CD8-positive, alpha-beta memory T cell (primary cell): ENCODE data around the gene GID8. TPM values are rescaled to one million over a fixed set of nuclear protein-coding genes. Genes with fewer than 3 reads are reported as not detected.

Experiments
- CTCF ChIA-PET: fragments of 350-600 bp; sonication (Branson Sonifier 250); formaldehyde crosslinking; loops from one replicate; lab custom pipeline; 2021; ENCODE audit warnings: antibody characterized with exemption; lab: Charles Lee
- POLR2A ChIA-PET: fragments of 350-600 bp; sonication (Branson Sonifier 250); formaldehyde crosslinking; loops from one replicate; lab custom pipeline; 2021; ENCODE audit warnings: antibody characterized with exemption; lab: Charles Lee
- DNase-seq, 5 donors: peaks; one replicate each; pipeline versions ENCODE4 v3.0.0 to v3.0.0-alpha.2; 2020 to 2022; ENCODE audit warnings: mixed read lengths in 1 of 5
- H3K27ac ChIP-seq: one replicate; pipeline ENCODE4 v1.7.0; 2013; ENCODE audit warnings: low read depth, mild to moderate bottlenecking, low read length, moderate library complexity
- H3K27me3 ChIP-seq: 2 replicates; pipeline ENCODE4 v1.7.0; 2013; ENCODE audit warnings: low read length, mild to moderate bottlenecking; ENCODE audit not compliant: insufficient read depth, poor library complexity, severe bottlenecking
- H3K36me3 ChIP-seq: 2 replicates; pipeline ENCODE4 v1.7.0; 2013; ENCODE audit warnings: mild to moderate bottlenecking, low read length, moderate library complexity; ENCODE audit not compliant: insufficient read depth
- H3K4me1 ChIP-seq: 2 replicates; pipeline ENCODE4 v1.7.0; 2013; ENCODE audit warnings: mild to moderate bottlenecking, low read length, moderate library complexity; ENCODE audit not compliant: insufficient read depth
- H3K4me3 ChIP-seq: 2 replicates; pipeline ENCODE4 v1.7.0; 2013; ENCODE audit warnings: mild to moderate bottlenecking, low read length
- H3K9me3 ChIP-seq: 2 replicates; pipeline ENCODE4 v1.7.0; 2013; ENCODE audit warnings: mild to moderate bottlenecking, low read length
- H3K27ac Mint-ChIP-seq, 8 donors: one replicate each; pipeline ENCODE4 v1.8.0; 2020 to 2021; ENCODE audit warnings: mixed read lengths in 8 of 8, mild to moderate bottlenecking in 6 of 8, inconsistent platforms in 3 of 8, moderate library complexity in 3 of 8
- H3K27me3 Mint-ChIP-seq, 2 donors: one replicate each; pipeline ENCODE4 v1.8.0; 2020 to 2021; ENCODE audit warnings: mixed read lengths in 2 of 2, mild to moderate bottlenecking in 1 of 2, moderate library complexity in 1 of 2
- H3K36me3 Mint-ChIP-seq, 3 donors: one replicate each; pipeline ENCODE4 v1.8.0; 2020 to 2021; ENCODE audit warnings: mixed read lengths in 3 of 3, inconsistent platforms in 1 of 3, mild to moderate bottlenecking in 1 of 3
- H3K4me1 Mint-ChIP-seq, 3 donors: one replicate each; pipeline ENCODE4 v1.8.0; 2020 to 2021; ENCODE audit warnings: mixed read lengths in 3 of 3, inconsistent platforms in 1 of 3, mild to moderate bottlenecking in 1 of 3
- H3K4me3 Mint-ChIP-seq, 7 donors: one replicate each; pipeline ENCODE4 v1.8.0; 2020 to 2021; ENCODE audit warnings: mixed read lengths in 7 of 7, mild to moderate bottlenecking in 6 of 7, moderate library complexity in 4 of 7, inconsistent platforms in 2 of 7
- H3K9me3 Mint-ChIP-seq, 5 donors: one replicate each; pipeline ENCODE4 v1.8.0; 2020 to 2022; ENCODE audit warnings: mixed read lengths in 5 of 5, mild to moderate bottlenecking in 3 of 5, moderate library complexity in 2 of 5, inconsistent platforms in 1 of 5
- polyA plus RNA-seq: library from polyadenylated mRNA; unstranded; fragments of 300-500 nt; fragmentation: Illumina TruSeq; gene quantifications from one replicate; pipeline ENCODE4 v1.2.3, GENCODE V29; 2021
- total RNA-seq, 2 experiments: library from RNA; stranded (reverse); gene quantifications; one replicate each; pipeline ENCODE4 v1.2.3, GENCODE V29; 2021

The GID8 gene
- total and polyA plus RNA-seq, 3 experiments from 2014 or later: 19.0 to 45.5 (median 44.9) TPM

- ChIA-PET CTCF (interaction anchor here (1.4 to 2.2 kb wide), 2 partner anchors 16 to 19 kb away, joined by 3 to 4 read pairs; partner anchors contain the start of gene BHLHE23), POLR2A (no interaction called here)
- H3K36me3 ChIP-seq: no peaks in the 10 kb centered on the region
- Mint-ChIP-seq H3K4me3 (no peak overlapping the region), H3K4me1 (peaks cover 0 to 6% (median 3%) of the 10 kb centered on the region in 3 donors), H3K9me3 (no peaks in the 10 kb centered on the region), H3K27me3 (peaks cover 6 to 39% of the 10 kb centered on the region in 2 donors), H3K36me3 (no peaks in the 10 kb centered on the region), H3K27ac (no peak overlapping the region)
- no peaks in the 10 kb centered on the region for H3K9me3 ChIP-seq
- no peak overlapping the region for H3K27ac ChIP-seq
- H3K4me3 ChIP-seq: no peak overlapping the region
- peaks cover 5% of the 10 kb centered on the region for H3K4me1 ChIP-seq
- no peaks in the 10 kb centered on the region for H3K27me3 ChIP-seq
- DNase-seq: no peak
Observed at GRCh38 chr20:62990306-62990825, 52.4 kb downstream of the GID8 start.

GRCh38 chr20:62991196-62991807 lies 53.4 kb downstream of the GID8 start:
- H3K4me1 Mint-ChIP-seq: peaks cover 0 to 6% (median 3%) of the 10 kb centered on the region in 3 donors
- ChIA-PET POLR2A (no interaction called here), CTCF (interaction anchor here (1.3 to 2.2 kb wide), 4 partner anchors 12 to 19 kb away, joined by 3 to 4 read pairs (median 3); partner anchors contain the start of gene BHLHE23)
- no peak for DNase-seq
- Histone ChIP-seq H3K27me3 (no peaks in the 10 kb centered on the region), H3K4me1 (peaks cover 5% of the 10 kb centered on the region), H3K9me3 (no peaks in the 10 kb centered on the region), H3K4me3 (no peak overlapping the region), H3K27ac (no peak overlapping the region), H3K36me3 (no peaks in the 10 kb centered on the region)
- H3K9me3 Mint-ChIP-seq: no peaks in the 10 kb centered on the region
- peaks cover 6 to 40% of the 10 kb centered on the region in 2 donors for H3K27me3 Mint-ChIP-seq
- no peak overlapping the region for H3K27ac Mint-ChIP-seq
- H3K4me3 Mint-ChIP-seq: peak overlapping the region in 1 of 7 donors; percentile 73
- H3K36me3 Mint-ChIP-seq: no peaks in the 10 kb centered on the region

DNA sequence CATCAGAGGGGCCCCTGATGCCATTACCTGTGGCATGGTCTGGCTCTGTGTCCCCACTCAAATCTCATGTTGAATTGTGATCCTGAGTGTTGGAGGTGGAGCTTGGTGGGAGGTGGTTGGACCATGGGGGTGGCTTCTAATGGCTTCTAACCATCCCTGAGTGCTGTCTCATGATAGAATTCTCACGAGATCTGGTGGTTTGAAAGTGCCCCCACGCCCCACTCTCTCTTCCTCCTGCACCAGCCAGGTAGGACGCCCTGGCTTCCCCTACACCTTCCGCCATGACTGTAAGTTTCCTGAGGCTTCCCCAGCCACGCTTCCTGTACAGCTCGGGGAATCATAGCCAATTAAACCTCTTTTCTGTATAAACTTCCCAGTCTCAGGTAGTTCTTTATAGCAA lies 53.9 kb downstream of the GID8 start:
- Mint-ChIP-seq H3K4me3 (no peak overlapping the region), H3K27ac (no peak overlapping the region), H3K36me3 (no peaks in the 10 kb centered on the region), H3K9me3 (no peaks in the 10 kb centered on the region), H3K27me3 (peaks cover 6 to 42% of the 10 kb centered on the region in 2 donors), H3K4me1 (peaks cover 0 to 6% (median 3%) of the 10 kb centered on the region in 3 donors)
- Histone ChIP-seq H3K27me3 (no peaks in the 10 kb centered on the region), H3K4me3 (no peak overlapping the region), H3K27ac (no peak overlapping the region), H3K9me3 (no peaks in the 10 kb centered on the region), H3K36me3 (no peaks in the 10 kb centered on the region), H3K4me1 (peaks cover 5% of the 10 kb centered on the region)
- CTCF ChIA-PET: interaction anchor here (1.3 to 2.2 kb wide), 4 partner anchors 13 to 19 kb away, joined by 3 to 4 read pairs (median 4); partner anchors contain the start of gene BHLHE23
- POLR2A ChIA-PET: no interaction called here
- DNase-seq: no peak

- Mint-ChIP-seq H3K27ac (peak overlapping the region in 1 of 8 donors; percentile 54), H3K27me3 (peaks cover 13 to 48% of the 10 kb centered on the region in 2 donors), H3K9me3 (no peaks in the 10 kb centered on the region), H3K4me3 (no peak overlapping the region), H3K36me3 (no peaks in the 10 kb centered on the region), H3K4me1 (peaks cover 0 to 5% (median 2%) of the 10 kb centered on the region in 3 donors)
- H3K27me3 ChIP-seq: peaks cover 3% of the 10 kb centered on the region
- no peaks in the 10 kb centered on the region for H3K36me3 ChIP-seq
- ChIA-PET CTCF (no interaction called here), POLR2A (no interaction called here)
- H3K9me3 ChIP-seq: no peaks in the 10 kb centered on the region
- H3K4me3 ChIP-seq: no peak overlapping the region
- no peak for DNase-seq
- no peak overlapping the region for H3K27ac ChIP-seq
- peaks cover 2% of the 10 kb centered on the region for H3K4me1 ChIP-seq
Observed at GRCh38 chr20:62993856-62994494, 56.0 kb downstream of the GID8 start.

- ChIA-PET POLR2A (no interaction called here), CTCF (no interaction called here)
- Mint-ChIP-seq H3K36me3 (no peaks in the 10 kb centered on the region), H3K9me3 (no peaks in the 10 kb centered on the region), H3K4me3 (no peak overlapping the region), H3K4me1 (no peaks in the 10 kb centered on the region), H3K27me3 (peaks cover 16 to 50% of the 10 kb centered on the region in 2 donors), H3K27ac (no peak overlapping the region)
- H3K4me1 ChIP-seq: no peaks in the 10 kb centered on the region
- H3K27ac ChIP-seq: no peak overlapping the region
- no peak for DNase-seq
- no peak overlapping the region for H3K4me3 ChIP-seq
- H3K27me3 ChIP-seq: peaks cover 3% of the 10 kb centered on the region
- no peaks in the 10 kb centered on the region for H3K9me3 ChIP-seq
- H3K36me3 ChIP-seq: no peaks in the 10 kb centered on the region
Observed at GRCh38 chr20:62994869-62995281, 56.9 kb downstream of the GID8 start.

GRCh38 chr20:62995481-62995880 lies 57.5 kb downstream of the GID8 start:
- H3K4me1 ChIP-seq: no peaks in the 10 kb centered on the region
- H3K27me3 ChIP-seq: peaks cover 3% of the 10 kb centered on the region
- no peak for DNase-seq
- Mint-ChIP-seq H3K4me3 (no peak overlapping the region), H3K36me3 (no peaks in the 10 kb centered on the region), H3K27me3 (peaks cover 22 to 56% of the 10 kb centered on the region in 2 donors), H3K4me1 (no peaks in the 10 kb centered on the region), H3K27ac (no peak overlapping the region), H3K9me3 (no peaks in the 10 kb centered on the region)
- ChIA-PET POLR2A (no interaction called here), CTCF (no interaction called here)
- no peak overlapping the region for H3K4me3 ChIP-seq
- no peaks in the 10 kb centered on the region for H3K9me3 ChIP-seq
- H3K27ac ChIP-seq: no peak overlapping the region
- no peaks in the 10 kb centered on the region for H3K36me3 ChIP-seq

GRCh38 chr20:62995898-62996595 lies 58.1 kb downstream of the GID8 start:
- Mint-ChIP-seq H3K4me3 (no peak overlapping the region), H3K36me3 (no peaks in the 10 kb centered on the region), H3K27ac (peak overlapping the region in 1 of 8 donors; percentile 5), H3K9me3 (no peaks in the 10 kb centered on the region), H3K4me1 (no peaks in the 10 kb centered on the region), H3K27me3 (peaks cover 27 to 62% of the 10 kb centered on the region in 2 donors)
- H3K4me3 ChIP-seq: no peak overlapping the region
- H3K9me3 ChIP-seq: no peaks in the 10 kb centered on the region
- H3K27ac ChIP-seq: no peak overlapping the region
- no peaks in the 10 kb centered on the region for H3K36me3 ChIP-seq
- H3K27me3 ChIP-seq: peaks cover 3% of the 10 kb centered on the region
- ChIA-PET CTCF (no interaction called here), POLR2A (no interaction called here)
- DNase-seq: no peak
- no peaks in the 10 kb centered on the region for H3K4me1 ChIP-seq

- Mint-ChIP-seq H3K9me3 (no peaks in the 10 kb centered on the region), H3K27me3 (peaks cover 27 to 63% of the 10 kb centered on the region in 2 donors), H3K27ac (peak overlapping the region in 1 of 8 donors; percentile 5), H3K4me3 (no peak overlapping the region), H3K4me1 (no peaks in the 10 kb centered on the region), H3K36me3 (no peaks in the 10 kb centered on the region)
- ChIA-PET POLR2A (no interaction called here), CTCF (no interaction called here)
- H3K27me3 ChIP-seq: peaks cover 3% of the 10 kb centered on the region
- no peak for DNase-seq
- no peaks in the 10 kb centered on the region for H3K4me1 ChIP-seq
- no peak overlapping the region for H3K27ac ChIP-seq
- H3K36me3 ChIP-seq: no peaks in the 10 kb centered on the region
- no peaks in the 10 kb centered on the region for H3K9me3 ChIP-seq
- H3K4me3 ChIP-seq: no peak overlapping the region
Observed at GRCh38 chr20:62996596-62996982, 58.6 kb downstream of the GID8 start.
